Raji (cell line): ENCODE data around the gene LYPD4.

Source experiments
- POLR2A ChIP-seq: IDR thresholded peaks from 2 replicates; pipeline ENCODE4 v1.6.1; 2011; ENCODE audit warnings: low read depth, low read length, control low read depth; ENCODE audit not compliant: insufficient read depth

Gene LYPD4

GRCh38 chr19:41879080-41879479, 34.6 kb upstream of the LYPD4 start:
- no peak for TF ChIP-seq POLR2A

GRCh38 chr19:41877916-41878905, 33.7 kb upstream of the LYPD4 start:
- TF ChIP-seq POLR2A = no peak

- peak; percentile 93 for TF ChIP-seq POLR2A
Observed at GRCh38 chr19:41876847-41877832, 32.7 kb upstream of the LYPD4 start, which contains the start of gene CD79A. CD79A (plus strand) TSS chr19:41877279; CDS start chr19:41877305, 26 bp downstream.

GRCh38 chr19:41872775-41873647, 28.5 kb upstream of the LYPD4 start:
- TF ChIP-seq POLR2A = no peak; the same call in 1 of the 2 replicates

GRCh38 chr19:41872384-41872774, 27.9 kb upstream of the LYPD4 start:
- TF ChIP-seq POLR2A = no peak

- no peak for TF ChIP-seq POLR2A
Observed at GRCh38 chr19:41871573-41872383, 27.3 kb upstream of the LYPD4 start.

GRCh38 chr19:41870401-41870873, 26.0 kb upstream of the LYPD4 start:
- no peak for TF ChIP-seq POLR2A

GRCh38 chr19:41869374-41869955, 25.0 kb upstream of the LYPD4 start:
- TF ChIP-seq POLR2A = no peak

GRCh38 chr19:41868989-41869300, 24.5 kb upstream of the LYPD4 start:
- no peak for TF ChIP-seq POLR2A

- TF ChIP-seq POLR2A = no peak
Observed at GRCh38 chr19:41868120-41868988, 23.9 kb upstream of the LYPD4 start.

GRCh38 chr19:41866284-41866683, 21.8 kb upstream of the LYPD4 start:
- no peak for TF ChIP-seq POLR2A

- TF ChIP-seq POLR2A = no peak
Observed at GRCh38 chr19:41864374-41864773, 19.9 kb upstream of the LYPD4 start.

- no peak for TF ChIP-seq POLR2A
Observed at GRCh38 chr19:41863209-41863931, 18.9 kb upstream of the LYPD4 start.
